Activated naive CD4-positive, alpha-beta T cell treated with anti-CD3 and anti-CD28 coated beads, Interleukin-2, amount 10 ng/mL, durations not matched to agents 7 days and 5 days (primary cell): ENCODE measurements around the gene CCDC138.

Experiments used
- CTCF ChIA-PET: fragments of 350-600 bp; sonication (Branson Sonifier 250); formaldehyde crosslinking; loops from one replicate; lab custom pipeline; 2021; ENCODE audit warnings: antibody characterized with exemption; lab: Charles Lee
- DNase-seq: peaks from one replicate; pipeline ENCODE4 v3.0.0-alpha.2; 2020
- H3K27ac Mint-ChIP-seq: one replicate; pipeline ENCODE4 v1.8.0; 2021; ENCODE audit warnings: mild to moderate bottlenecking, moderate library complexity, mixed read lengths
- H3K27me3 Mint-ChIP-seq: one replicate; pipeline ENCODE4 v1.8.0; 2021; ENCODE audit warnings: mild to moderate bottlenecking, mixed read lengths
- H3K36me3 Mint-ChIP-seq: one replicate; pipeline ENCODE4 v1.8.0; 2021; ENCODE audit warnings: mixed read lengths
- H3K4me1 Mint-ChIP-seq: one replicate; pipeline ENCODE4 v1.8.0; 2021; ENCODE audit warnings: mixed read lengths
- H3K4me3 Mint-ChIP-seq: one replicate; pipeline ENCODE4 v1.8.0; 2021; ENCODE audit warnings: mild to moderate bottlenecking, moderate library complexity, mixed read lengths
- H3K9me3 Mint-ChIP-seq: one replicate; pipeline ENCODE4 v1.8.0; 2021; ENCODE audit warnings: mixed read lengths

Gene CCDC138

GRCh38 chr2:108911401-108911800 lies 124.8 kb downstream of the CCDC138 start:
- no peaks in the 10 kb centered on the region for H3K9me3 Mint-ChIP-seq
- H3K4me3 Mint-ChIP-seq, result no peak overlapping the region
- H3K27ac Mint-ChIP-seq, result no peak overlapping the region
- no peak for DNase-seq
- no peaks in the 10 kb centered on the region for H3K36me3 Mint-ChIP-seq
- H3K4me1 Mint-ChIP-seq, result peaks cover 6% of the 10 kb centered on the region
- peaks cover 3% of the 10 kb centered on the region for H3K27me3 Mint-ChIP-seq
- CTCF ChIA-PET, result no interaction called here

GRCh38 chr2:108911807-108912628 lies 125.4 kb downstream of the CCDC138 start:
- peaks cover 3% of the 10 kb centered on the region for H3K27me3 Mint-ChIP-seq
- H3K4me3 Mint-ChIP-seq, result no peak overlapping the region
- H3K4me1 Mint-ChIP-seq, result peaks cover 6% of the 10 kb centered on the region
- CTCF ChIA-PET, result interaction anchor here (0.7 kb wide), 1 partner anchor 685 kb away, joined by 3 read pairs; no protein-coding TSS in a partner anchor
- no peak overlapping the region for H3K27ac Mint-ChIP-seq
- no peak for DNase-seq
- H3K9me3 Mint-ChIP-seq, result no peaks in the 10 kb centered on the region
- H3K36me3 Mint-ChIP-seq, result no peaks in the 10 kb centered on the region

GRCh38 chr2:108912629-108912902 lies 126.0 kb downstream of the CCDC138 start:
- no peak overlapping the region for H3K27ac Mint-ChIP-seq
- no peaks in the 10 kb centered on the region for H3K36me3 Mint-ChIP-seq
- CTCF ChIA-PET, result interaction anchor here (0.7 kb wide), 1 partner anchor 684 kb away, joined by 3 read pairs; no protein-coding TSS in a partner anchor
- DNase-seq, result no peak
- H3K4me3 Mint-ChIP-seq, result no peak overlapping the region
- H3K4me1 Mint-ChIP-seq, result peaks cover 6% of the 10 kb centered on the region
- H3K27me3 Mint-ChIP-seq, result peaks cover 3% of the 10 kb centered on the region
- H3K9me3 Mint-ChIP-seq, result no peaks in the 10 kb centered on the region

GRCh38 chr2:108916122-108916795 lies 129.7 kb downstream of the CCDC138 start:
- Mint-ChIP-seq H3K9me3 (no peaks in the 10 kb centered on the region), H3K36me3 (no peaks in the 10 kb centered on the region), H3K4me1 (peaks cover 6% of the 10 kb centered on the region), H3K27me3 (peaks cover 5% of the 10 kb centered on the region), H3K27ac (no peak overlapping the region), H3K4me3 (no peak overlapping the region)
- CTCF ChIA-PET, result interaction anchor here (2.1 kb wide), 1 partner anchor 12 kb away, joined by 9 read pairs; no protein-coding TSS in a partner anchor
- no peak for DNase-seq

DNA sequence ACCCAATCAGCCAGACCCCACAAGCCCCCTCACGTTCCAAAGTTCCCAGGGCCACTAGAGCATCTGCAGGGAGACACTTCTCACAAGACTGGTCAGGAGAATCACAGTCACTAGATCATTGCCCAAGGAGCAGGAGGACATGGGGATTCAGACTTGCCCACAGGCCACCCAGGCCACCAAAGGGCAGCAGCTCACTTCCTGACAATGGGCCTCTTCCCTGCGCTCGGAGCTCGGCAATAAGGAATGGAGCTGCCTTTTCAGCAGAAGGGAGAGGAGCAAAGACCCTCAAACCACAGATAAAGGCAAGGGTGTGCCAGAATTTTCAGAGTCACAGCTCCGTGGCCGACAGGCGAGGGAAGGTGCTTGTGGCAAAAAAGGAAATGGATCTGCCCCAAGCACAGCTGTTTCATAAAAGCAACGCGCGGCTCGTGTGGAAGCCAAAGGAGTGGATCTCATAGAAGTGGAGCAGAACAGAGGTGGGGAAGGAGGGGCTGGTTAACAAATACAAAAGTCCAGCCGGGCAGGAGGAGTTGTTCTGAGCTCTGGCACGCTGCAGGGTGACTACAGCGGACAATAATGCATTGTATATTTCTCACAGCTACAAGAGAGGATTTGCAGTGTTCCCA lies 130.3 kb downstream of the CCDC138 start:
- Mint-ChIP-seq H3K4me3 (no peak overlapping the region), H3K27ac (no peak overlapping the region), H3K27me3 (peaks cover 4% of the 10 kb centered on the region), H3K36me3 (no peaks in the 10 kb centered on the region), H3K9me3 (no peaks in the 10 kb centered on the region), H3K4me1 (peaks cover 6% of the 10 kb centered on the region)
- CTCF ChIA-PET, result interaction anchor here (0.8 to 2.1 kb wide), 2 partner anchors 11 to 70 kb away, joined by 3 to 9 read pairs; no protein-coding TSS in a partner anchor
- no peak for DNase-seq

DNA sequence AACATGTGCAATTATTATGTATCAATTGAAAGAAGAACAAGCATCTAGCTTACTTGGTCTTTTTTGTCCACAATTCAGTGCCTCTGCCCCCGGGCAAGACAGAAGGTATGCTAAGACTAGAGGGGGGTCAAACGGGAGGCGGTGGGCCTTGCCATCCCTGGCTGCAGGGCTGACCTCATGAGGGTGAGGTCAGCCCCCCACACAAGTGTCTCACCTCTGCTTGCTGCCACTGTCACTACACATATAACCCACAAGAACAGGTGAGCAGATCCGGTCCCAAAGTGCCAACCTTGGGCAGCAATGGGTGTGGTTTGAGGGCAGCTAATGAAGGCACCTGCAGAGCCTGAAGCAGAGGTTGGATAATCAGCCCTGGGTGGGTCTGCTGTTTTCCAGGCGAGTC lies 131.0 kb downstream of the CCDC138 start:
- Mint-ChIP-seq H3K4me1 (peaks cover 6% of the 10 kb centered on the region), H3K27me3 (peaks cover 4% of the 10 kb centered on the region), H3K9me3 (no peaks in the 10 kb centered on the region), H3K27ac (no peak overlapping the region), H3K36me3 (no peaks in the 10 kb centered on the region), H3K4me3 (no peak overlapping the region)
- DNase-seq, result no peak
- CTCF ChIA-PET, result interaction anchor here (0.8 kb wide), 1 partner anchor 69 kb away, joined by 3 read pairs; no protein-coding TSS in a partner anchor

DNA sequence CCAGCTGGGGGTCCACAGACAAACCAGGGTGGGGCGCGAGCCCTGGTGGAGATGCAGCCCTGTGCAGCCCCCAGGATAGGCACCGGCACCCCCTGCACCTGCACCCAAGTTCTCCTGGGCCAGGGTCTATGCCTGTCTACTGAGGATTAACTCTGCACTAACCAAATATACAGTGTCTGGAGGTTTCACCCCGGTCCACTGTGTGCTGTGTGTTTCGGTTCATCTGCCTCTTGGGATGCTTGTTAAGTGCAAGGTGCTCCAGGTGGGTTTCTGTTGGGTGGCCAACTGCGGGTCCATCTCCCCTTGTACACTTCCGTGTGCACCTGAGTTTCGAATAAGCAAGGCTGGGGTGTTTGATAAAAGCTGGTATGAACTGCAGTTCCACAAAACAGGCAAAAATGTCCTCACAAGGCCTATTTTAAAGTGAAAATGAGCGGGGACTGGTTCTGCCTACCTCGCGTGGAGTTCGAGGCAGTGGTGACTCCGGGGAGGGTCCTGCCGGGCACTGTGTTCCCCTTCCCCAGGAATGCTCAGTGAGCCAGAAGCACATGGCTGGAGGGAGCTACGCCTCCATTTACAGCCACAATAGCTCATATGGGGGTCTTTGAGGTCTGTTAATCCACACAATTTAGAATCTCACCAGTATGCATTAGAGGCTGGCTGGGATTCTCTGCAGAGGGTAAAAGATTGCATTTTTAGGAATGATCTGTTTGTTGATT lies 131.7 kb downstream of the CCDC138 start:
- no peak for DNase-seq
- peaks cover 6% of the 10 kb centered on the region for H3K4me1 Mint-ChIP-seq
- no peaks in the 10 kb centered on the region for H3K36me3 Mint-ChIP-seq
- peaks cover 4% of the 10 kb centered on the region for H3K27me3 Mint-ChIP-seq
- H3K9me3 Mint-ChIP-seq, result no peaks in the 10 kb centered on the region
- H3K4me3 Mint-ChIP-seq, result no peak overlapping the region
- no peak overlapping the region for H3K27ac Mint-ChIP-seq
- CTCF ChIA-PET, result no interaction called here

GRCh38 chr2:108918941-108919341 lies 132.4 kb downstream of the CCDC138 start:
- DNase-seq, result no peak
- no peak overlapping the region for H3K27ac Mint-ChIP-seq
- H3K27me3 Mint-ChIP-seq, result peaks cover 4% of the 10 kb centered on the region
- H3K9me3 Mint-ChIP-seq, result no peaks in the 10 kb centered on the region
- no peak overlapping the region for H3K4me3 Mint-ChIP-seq
- peaks cover 6% of the 10 kb centered on the region for H3K4me1 Mint-ChIP-seq
- CTCF ChIA-PET, result no interaction called here
- H3K36me3 Mint-ChIP-seq, result no peaks in the 10 kb centered on the region

DNA sequence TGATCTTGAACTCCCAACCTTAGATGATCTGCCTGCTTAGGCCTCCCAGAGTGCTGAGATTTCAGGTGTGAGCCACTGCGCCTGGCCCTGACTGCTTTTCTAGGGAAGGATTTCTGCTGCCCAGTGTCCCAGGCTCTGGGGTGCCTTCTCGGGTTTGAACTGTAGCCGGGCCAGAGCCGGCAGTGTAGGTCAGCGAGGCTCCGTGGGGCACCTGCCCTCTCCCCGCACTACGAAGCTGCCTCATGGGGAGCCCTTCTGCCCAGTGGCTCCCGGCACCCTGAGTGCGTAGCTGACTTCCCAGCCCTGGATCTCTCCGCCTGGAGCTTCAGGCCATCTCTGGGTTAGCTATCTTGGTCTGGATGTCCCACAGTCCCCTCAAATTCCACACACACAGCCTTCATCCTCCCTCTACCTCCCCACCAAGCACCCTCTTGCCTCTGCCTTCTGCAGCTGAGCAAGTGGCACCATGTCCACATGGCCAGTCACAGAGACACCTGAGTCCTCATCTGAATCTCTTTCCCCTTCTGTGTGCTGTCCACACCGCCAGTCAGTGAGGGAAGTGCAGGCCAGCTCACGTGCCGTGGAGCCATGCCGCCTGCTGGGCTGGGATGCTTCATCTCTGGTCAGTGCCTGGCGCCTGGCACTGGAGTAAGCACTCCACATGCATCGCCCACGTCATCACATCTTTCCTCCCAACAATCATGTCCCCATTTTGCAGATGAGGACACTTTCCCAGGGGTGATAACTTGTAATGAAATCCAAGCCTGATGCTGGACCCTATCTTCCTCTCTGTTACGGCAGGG lies 133.2 kb downstream of the CCDC138 start:
- Mint-ChIP-seq H3K9me3 (no peaks in the 10 kb centered on the region), H3K36me3 (no peaks in the 10 kb centered on the region), H3K27me3 (peaks cover 4% of the 10 kb centered on the region), H3K4me1 (no peaks in the 10 kb centered on the region), H3K4me3 (no peak overlapping the region), H3K27ac (no peak overlapping the region)
- CTCF ChIA-PET, result interaction anchor here (1.6 kb wide), 1 partner anchor 9 kb away, joined by 6 read pairs; no protein-coding TSS in a partner anchor
- no peak for DNase-seq

GRCh38 chr2:108920686-108921085 lies 134.1 kb downstream of the CCDC138 start:
- no peak for DNase-seq
- H3K9me3 Mint-ChIP-seq, result no peaks in the 10 kb centered on the region
- CTCF ChIA-PET, result interaction anchor here (1.6 kb wide), 1 partner anchor 8 kb away, joined by 6 read pairs; no protein-coding TSS in a partner anchor

GRCh38 chr2:108921096-108922030 lies 134.8 kb downstream of the CCDC138 start:
- H3K27ac Mint-ChIP-seq, result no peak overlapping the region
- CTCF ChIA-PET, result interaction anchor here (1.6 kb wide), 1 partner anchor 7 kb away, joined by 6 read pairs; no protein-coding TSS in a partner anchor

More at GRCh38 chr2:108920686-108921085, 134.1 kb downstream of the CCDC138 start:
- H3K4me1 Mint-ChIP-seq, result no peaks in the 10 kb centered on the region
- peaks cover 4% of the 10 kb centered on the region for H3K27me3 Mint-ChIP-seq
- no peaks in the 10 kb centered on the region for H3K36me3 Mint-ChIP-seq
- no peak overlapping the region for H3K27ac Mint-ChIP-seq
- H3K4me3 Mint-ChIP-seq, result no peak overlapping the region

GRCh38 chr2:108922141-108922915 lies 135.8 kb downstream of the CCDC138 start:
- H3K36me3 Mint-ChIP-seq, result no peaks in the 10 kb centered on the region
- H3K27me3 Mint-ChIP-seq, result peaks cover 4% of the 10 kb centered on the region
- H3K4me3 Mint-ChIP-seq, result no peak overlapping the region
- CTCF ChIA-PET, result interaction anchor here (0.6 kb wide), 1 partner anchor 601 kb away, joined by 3 read pairs; no protein-coding TSS in a partner anchor
- H3K9me3 Mint-ChIP-seq, result no peaks in the 10 kb centered on the region
- peak; percentile 14 for DNase-seq
- no peaks in the 10 kb centered on the region for H3K4me1 Mint-ChIP-seq
- H3K27ac Mint-ChIP-seq, result no peak overlapping the region

More at GRCh38 chr2:108921096-108922030, 134.8 kb downstream of the CCDC138 start:
- H3K4me1 Mint-ChIP-seq, result no peaks in the 10 kb centered on the region
- H3K27me3 Mint-ChIP-seq, result peaks cover 4% of the 10 kb centered on the region
- no peak overlapping the region for H3K4me3 Mint-ChIP-seq
- no peaks in the 10 kb centered on the region for H3K9me3 Mint-ChIP-seq
- H3K36me3 Mint-ChIP-seq, result no peaks in the 10 kb centered on the region
- DNase-seq, result peak; percentile 7
